Astrocyte (in vitro differentiated cells and primary cell): ENCODE results near the gene LTC4S. TPM values are rescaled to one million over a fixed set of nuclear protein-coding genes. Genes with fewer than 3 reads are reported as not detected.

Source experiments
- DNase-seq: peaks from one replicate; pipeline ENCODE4 v3.0.0-alpha.2; 2010; ENCODE audit warnings: low read depth
- FAIRE-seq: peaks from 2 replicates; lab custom pipeline; 2011; peaks lifted over from hg19 to GRCh38; lab: Jason Lieb, UNC
- H2AFZ ChIP-seq: 2 replicates; pipeline ENCODE4 v1.6.0; 2012; ENCODE audit warnings: low read depth, low read length, inconsistent platforms
- H3K27ac ChIP-seq: 2 replicates; pipeline ENCODE4 v1.5.1; 2011; ENCODE audit warnings: low read depth, low read length, inconsistent platforms
- H3K27me3 ChIP-seq: 2 replicates; pipeline ENCODE4 v1.6.0; 2011; ENCODE audit warnings: low read length, inconsistent platforms; ENCODE audit not compliant: insufficient read depth
- H3K36me3 ChIP-seq: 2 replicates; pipeline ENCODE4 v1.5.1; 2011; ENCODE audit warnings: low read length, inconsistent platforms; ENCODE audit not compliant: insufficient read depth
- H3K4me1 ChIP-seq: 2 replicates; pipeline ENCODE4 v1.5.1; 2011; ENCODE audit warnings: low read length, inconsistent platforms; ENCODE audit not compliant: insufficient read depth
- H3K4me2 ChIP-seq: 2 replicates; pipeline ENCODE4 v1.6.0; 2012; ENCODE audit warnings: low read length, inconsistent platforms
- H3K4me3 ChIP-seq: 2 replicates; pipeline ENCODE4 v1.5.1; 2011; ENCODE audit warnings: low read depth, mild to moderate bottlenecking, low read length, inconsistent platforms; ENCODE audit not compliant: insufficient read depth
- H3K79me2 ChIP-seq: 2 replicates; pipeline ENCODE4 v1.6.0; 2012; ENCODE audit warnings: mild to moderate bottlenecking, low read length, inconsistent platforms; ENCODE audit not compliant: insufficient read depth
- H3K9ac ChIP-seq: 2 replicates; pipeline ENCODE4 v1.6.0; 2012; ENCODE audit warnings: mild to moderate bottlenecking, low read length, inconsistent platforms
- H3K9me3 ChIP-seq: 2 replicates; pipeline ENCODE4 v1.5.1; 2012; ENCODE audit warnings: low read depth, mild to moderate bottlenecking, low read length, inconsistent platforms; ENCODE audit not compliant: insufficient read depth
- H4K20me1 ChIP-seq: 2 replicates; pipeline ENCODE4 v1.6.0; 2012; ENCODE audit warnings: low read length, inconsistent platforms; ENCODE audit not compliant: insufficient read depth
- H3K27ac Mint-ChIP-seq: one replicate; pipeline ENCODE4 v1.8.0; 2021; ENCODE audit warnings: mild to moderate bottlenecking, mixed read lengths; ENCODE audit not compliant: unreplicated experiment
- H3K27me3 Mint-ChIP-seq: one replicate; pipeline ENCODE4 v1.8.0; 2021; ENCODE audit warnings: low read depth, mixed read lengths; ENCODE audit not compliant: unreplicated experiment
- H3K36me3 Mint-ChIP-seq: one replicate; pipeline ENCODE4 v1.8.0; 2021; ENCODE audit warnings: low read depth, mixed read lengths; ENCODE audit not compliant: unreplicated experiment
- H3K4me1 Mint-ChIP-seq: one replicate; pipeline ENCODE4 v1.8.0; 2021; ENCODE audit warnings: low read depth, mixed read lengths; ENCODE audit not compliant: unreplicated experiment
- H3K4me3 Mint-ChIP-seq: one replicate; pipeline ENCODE4 v1.8.0; 2021; ENCODE audit warnings: mild to moderate bottlenecking, moderate library complexity, mixed read lengths; ENCODE audit not compliant: unreplicated experiment
- H3K9me3 Mint-ChIP-seq: one replicate; pipeline ENCODE4 v1.8.0; 2021; ENCODE audit warnings: mild to moderate bottlenecking, mixed read lengths; ENCODE audit not compliant: unreplicated experiment
- EZH2 ChIP-seq: IDR thresholded peaks from 2 replicates; pipeline ENCODE4 v1.6.1; 2012; ENCODE audit warnings: mild to moderate bottlenecking, low read length, inconsistent platforms; ENCODE audit not compliant: insufficient read depth
- total RNA-seq: library from RNA; stranded (reverse); gene quantifications from 2 replicates; pipeline ENCODE4 v1.2.1, GENCODE V29; 2021
- TF ChIP-seq, protein P1 (sequence below): IDR thresholded peaks from 2 replicates; pipeline ENCODE4 v1.5.1; 2011; ENCODE audit warnings: low read depth, mild to moderate bottlenecking, inconsistent platforms, low read length, moderate library complexity; ENCODE audit not compliant: insufficient read depth

Gene LTC4S
- total RNA-seq, 1 donor from 2014 or later = 1.3 TPM

DNA sequence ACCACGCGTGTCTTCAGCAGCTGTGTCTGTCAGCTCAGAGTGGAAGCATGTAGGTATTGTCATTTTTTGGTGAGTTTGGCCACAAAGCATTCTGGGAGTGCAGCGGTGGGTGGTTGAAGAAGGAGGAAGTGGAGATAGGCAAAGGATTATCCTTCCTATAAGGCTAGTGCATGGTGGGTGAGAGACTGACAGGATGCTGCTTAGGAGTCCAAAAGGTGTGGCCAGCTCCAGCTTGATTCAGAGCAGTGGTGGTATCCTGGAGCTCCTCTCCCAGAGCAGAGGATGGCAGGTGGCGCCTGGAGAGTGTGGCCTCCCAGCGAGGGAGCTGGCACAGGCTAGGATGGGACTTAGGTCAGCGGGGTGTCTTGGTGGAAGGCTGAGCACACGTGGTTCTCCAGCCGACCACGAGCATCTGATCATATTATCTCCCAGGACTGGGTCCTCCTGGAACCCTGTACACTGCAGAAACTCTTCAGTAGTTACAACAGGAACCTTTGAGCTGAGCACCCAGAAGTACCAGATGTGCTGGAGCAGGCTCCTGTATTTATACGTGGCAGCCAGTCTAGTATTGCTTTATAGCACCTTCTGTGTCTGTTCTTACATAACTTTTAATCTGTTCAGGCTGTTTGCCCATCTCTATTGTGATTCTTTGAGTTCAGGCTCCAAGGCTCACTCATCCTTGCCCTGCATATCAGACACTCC is 31.6 kb upstream of the LTC4S start:
- no peaks in the 10 kb centered on the region for H3K9me3 Mint-ChIP-seq
- H3K36me3 Mint-ChIP-seq = peaks cover 7% of the 10 kb centered on the region
- no peaks in the 10 kb centered on the region for H3K27me3 ChIP-seq
- H3K9ac ChIP-seq = peak overlapping the region; percentile 24
- peak overlapping the region; percentile 57 for H3K4me2 ChIP-seq
- H3K9me3 ChIP-seq = no peaks in the 10 kb centered on the region
- peaks cover 66% of the 10 kb centered on the region for H3K4me1 Mint-ChIP-seq
- H4K20me1 ChIP-seq = peaks cover 50% of the 10 kb centered on the region
- TF ChIP-seq EZH2 = no peak
- TF ChIP-seq, protein P1, sequence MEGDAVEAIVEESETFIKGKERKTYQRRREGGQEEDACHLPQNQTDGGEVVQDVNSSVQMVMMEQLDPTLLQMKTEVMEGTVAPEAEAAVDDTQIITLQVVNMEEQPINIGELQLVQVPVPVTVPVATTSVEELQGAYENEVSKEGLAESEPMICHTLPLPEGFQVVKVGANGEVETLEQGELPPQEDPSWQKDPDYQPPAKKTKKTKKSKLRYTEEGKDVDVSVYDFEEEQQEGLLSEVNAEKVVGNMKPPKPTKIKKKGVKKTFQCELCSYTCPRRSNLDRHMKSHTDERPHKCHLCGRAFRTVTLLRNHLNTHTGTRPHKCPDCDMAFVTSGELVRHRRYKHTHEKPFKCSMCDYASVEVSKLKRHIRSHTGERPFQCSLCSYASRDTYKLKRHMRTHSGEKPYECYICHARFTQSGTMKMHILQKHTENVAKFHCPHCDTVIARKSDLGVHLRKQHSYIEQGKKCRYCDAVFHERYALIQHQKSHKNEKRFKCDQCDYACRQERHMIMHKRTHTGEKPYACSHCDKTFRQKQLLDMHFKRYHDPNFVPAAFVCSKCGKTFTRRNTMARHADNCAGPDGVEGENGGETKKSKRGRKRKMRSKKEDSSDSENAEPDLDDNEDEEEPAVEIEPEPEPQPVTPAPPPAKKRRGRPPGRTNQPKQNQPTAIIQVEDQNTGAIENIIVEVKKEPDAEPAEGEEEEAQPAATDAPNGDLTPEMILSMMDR = no peak
- H3K27me3 Mint-ChIP-seq = no peaks in the 10 kb centered on the region
- H3K4me3 ChIP-seq = no peak overlapping the region
- H2AFZ ChIP-seq = no peak overlapping the region
- H3K36me3 ChIP-seq = no peaks in the 10 kb centered on the region
- DNase-seq (peak; percentile 58), FAIRE-seq (no peak)
- peak overlapping the region; percentile 30 for H3K27ac ChIP-seq
- peaks cover 54% of the 10 kb centered on the region for H3K4me1 ChIP-seq
- H3K27ac Mint-ChIP-seq = peak overlapping the region; percentile 94
- H3K79me2 ChIP-seq = peaks cover 71% of the 10 kb centered on the region
- no peak overlapping the region for H3K4me3 Mint-ChIP-seq

DNA sequence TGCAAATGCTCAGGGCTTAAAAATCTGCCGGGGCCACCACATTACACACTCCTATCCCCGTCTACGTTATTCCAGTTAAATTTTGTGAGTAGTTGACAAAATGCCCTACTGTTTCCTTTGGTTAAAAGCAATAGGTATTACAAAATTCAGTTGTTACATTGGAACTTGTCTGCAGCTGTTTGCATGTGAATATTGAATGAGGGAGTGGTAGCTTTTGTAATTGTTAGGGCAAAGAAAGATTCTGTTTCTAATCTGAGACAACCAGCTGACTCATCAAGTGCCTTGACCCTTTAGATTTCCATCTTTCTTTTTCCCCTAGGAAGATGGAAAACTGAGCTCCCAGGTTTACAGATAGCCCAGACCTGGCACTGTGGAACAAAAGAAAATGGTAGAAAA is 31.0 kb upstream of the LTC4S start:
- H4K20me1 ChIP-seq = peaks cover 49% of the 10 kb centered on the region
- Mint-ChIP-seq H3K27ac (peak overlapping the region; percentile 94), H3K9me3 (no peaks in the 10 kb centered on the region), H3K4me3 (peak overlapping the region; percentile 21), H3K4me1 (peaks cover 70% of the 10 kb centered on the region), H3K36me3 (peaks cover 7% of the 10 kb centered on the region), H3K27me3 (no peaks in the 10 kb centered on the region)
- no peak for TF ChIP-seq EZH2
- TF ChIP-seq, protein P1 = no peak
- DNase-seq (peak; percentile 51), FAIRE-seq (no peak)
- H3K4me1 ChIP-seq = peaks cover 56% of the 10 kb centered on the region
- H3K79me2 ChIP-seq = peaks cover 72% of the 10 kb centered on the region
- peak overlapping the region; percentile 3 for H3K9ac ChIP-seq
- H3K27ac ChIP-seq = peak overlapping the region; percentile 30
- H3K27me3 ChIP-seq = no peaks in the 10 kb centered on the region
- no peaks in the 10 kb centered on the region for H3K9me3 ChIP-seq
- no peaks in the 10 kb centered on the region for H3K36me3 ChIP-seq
- no peak overlapping the region for H2AFZ ChIP-seq
- no peak overlapping the region for H3K4me3 ChIP-seq
- peak overlapping the region; percentile 57 for H3K4me2 ChIP-seq
